BE2C (cell line): ENCODE measurements around the gene ASTN2.

ENCODE experiments used
- DNase-seq: peaks from one replicate; pipeline ENCODE4 v3.0.0-alpha.2; 2020
- H3K27me3 ChIP-seq: fragments of 250-450 bp; sonication (Bioruptor Pico); 2 replicates; pipeline ENCODE4 v1.5.1; 2020; ENCODE audit warnings: mild to moderate bottlenecking
- H3K36me3 ChIP-seq: fragments of 250-450 bp; sonication (Bioruptor Pico); 2 replicates; pipeline ENCODE4 v1.5.1; 2020; ENCODE audit warnings: mild to moderate bottlenecking
- H3K4me1 ChIP-seq: fragments of 250-450 bp; sonication (Bioruptor Pico); 2 replicates; pipeline ENCODE4 v1.5.1; 2020
- H3K4me3 ChIP-seq: 2 replicates; pipeline ENCODE4 v1.5.1; 2011; ENCODE audit warnings: low read depth, low read length
- H3K9me3 ChIP-seq: fragments of 250-450 bp; sonication (Bioruptor Pico); 2 replicates; pipeline ENCODE4 v1.5.1; 2020
- TF ChIP-seq, protein P1 (sequence below): IDR thresholded peaks from 2 replicates; pipeline ENCODE4 v1.5.1; 2012; ENCODE audit warnings: mild to moderate bottlenecking, low read depth, low read length

Gene ASTN2

DNA sequence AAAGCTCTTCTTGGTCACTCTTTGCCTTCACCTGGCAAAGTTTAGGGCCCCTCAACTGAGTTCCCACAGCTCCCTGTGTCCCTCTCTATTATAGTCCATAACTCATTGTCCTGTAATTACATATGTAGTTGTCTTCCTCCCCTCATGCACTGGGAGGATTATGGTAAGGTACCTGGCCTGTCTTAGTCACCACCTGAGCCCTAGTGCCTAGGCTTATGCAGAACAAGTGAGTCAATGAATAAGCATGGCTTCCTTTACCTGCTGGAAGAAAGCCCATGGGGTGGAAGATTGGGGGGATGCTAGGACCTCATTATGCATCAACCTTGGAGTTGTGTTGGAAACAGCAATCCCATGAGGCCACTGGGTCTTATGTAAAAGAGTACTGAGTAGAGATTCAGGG lies 915.4 kb downstream of the ASTN2 start:
- TF ChIP-seq, protein P1, sequence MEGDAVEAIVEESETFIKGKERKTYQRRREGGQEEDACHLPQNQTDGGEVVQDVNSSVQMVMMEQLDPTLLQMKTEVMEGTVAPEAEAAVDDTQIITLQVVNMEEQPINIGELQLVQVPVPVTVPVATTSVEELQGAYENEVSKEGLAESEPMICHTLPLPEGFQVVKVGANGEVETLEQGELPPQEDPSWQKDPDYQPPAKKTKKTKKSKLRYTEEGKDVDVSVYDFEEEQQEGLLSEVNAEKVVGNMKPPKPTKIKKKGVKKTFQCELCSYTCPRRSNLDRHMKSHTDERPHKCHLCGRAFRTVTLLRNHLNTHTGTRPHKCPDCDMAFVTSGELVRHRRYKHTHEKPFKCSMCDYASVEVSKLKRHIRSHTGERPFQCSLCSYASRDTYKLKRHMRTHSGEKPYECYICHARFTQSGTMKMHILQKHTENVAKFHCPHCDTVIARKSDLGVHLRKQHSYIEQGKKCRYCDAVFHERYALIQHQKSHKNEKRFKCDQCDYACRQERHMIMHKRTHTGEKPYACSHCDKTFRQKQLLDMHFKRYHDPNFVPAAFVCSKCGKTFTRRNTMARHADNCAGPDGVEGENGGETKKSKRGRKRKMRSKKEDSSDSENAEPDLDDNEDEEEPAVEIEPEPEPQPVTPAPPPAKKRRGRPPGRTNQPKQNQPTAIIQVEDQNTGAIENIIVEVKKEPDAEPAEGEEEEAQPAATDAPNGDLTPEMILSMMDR = no peak
- no peaks in the 10 kb centered on the region for H3K4me1 ChIP-seq
- no peaks in the 10 kb centered on the region for H3K36me3 ChIP-seq
- H3K9me3 ChIP-seq = no peaks in the 10 kb centered on the region
- H3K4me3 ChIP-seq = no peak overlapping the region
- no peaks in the 10 kb centered on the region for H3K27me3 ChIP-seq
- DNase-seq = no peak

DNA sequence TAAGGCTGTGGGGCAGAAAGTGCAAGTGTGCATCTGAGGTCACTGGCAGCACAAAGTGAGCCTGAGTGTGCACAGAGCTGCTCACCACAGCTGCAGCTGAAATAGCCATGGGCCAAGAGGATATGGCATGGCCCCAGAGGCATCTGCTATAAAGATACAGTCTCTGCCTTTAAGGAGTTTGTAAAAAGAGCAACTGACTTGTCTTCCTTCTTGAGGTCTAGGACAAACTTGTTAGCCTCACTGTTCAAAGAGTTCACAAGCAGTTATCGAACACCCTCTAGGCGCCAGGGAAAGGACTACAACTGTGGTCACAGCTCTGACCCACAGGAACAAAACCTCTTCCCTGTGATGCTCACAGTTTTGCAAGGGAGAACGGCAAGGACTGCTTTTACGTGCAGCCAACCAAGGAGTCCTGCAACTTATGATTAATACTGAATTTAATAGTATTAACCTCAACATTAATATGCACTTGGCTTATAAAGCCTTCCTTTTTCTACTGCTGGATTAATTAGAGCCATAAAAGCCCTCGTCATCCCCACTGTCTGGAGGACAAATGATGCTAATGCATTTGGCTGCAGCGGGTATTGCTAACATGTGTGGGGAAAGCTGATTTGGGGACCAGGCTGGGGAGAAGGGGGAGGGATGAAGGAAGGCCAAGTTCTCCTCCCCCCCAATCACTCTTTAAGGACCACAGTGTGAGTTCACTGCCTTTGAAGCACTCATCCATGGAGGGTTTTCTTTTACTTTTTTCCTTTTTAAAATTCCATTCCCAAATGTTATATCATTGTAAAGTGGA lies 917.6 kb downstream of the ASTN2 start:
- Histone ChIP-seq H3K9me3 (no peaks in the 10 kb centered on the region), H3K27me3 (no peaks in the 10 kb centered on the region), H3K36me3 (no peaks in the 10 kb centered on the region), H3K4me1 (no peaks in the 10 kb centered on the region), H3K4me3 (no peak overlapping the region)
- TF ChIP-seq, protein P1 = no peak
- no peak for DNase-seq

DNA sequence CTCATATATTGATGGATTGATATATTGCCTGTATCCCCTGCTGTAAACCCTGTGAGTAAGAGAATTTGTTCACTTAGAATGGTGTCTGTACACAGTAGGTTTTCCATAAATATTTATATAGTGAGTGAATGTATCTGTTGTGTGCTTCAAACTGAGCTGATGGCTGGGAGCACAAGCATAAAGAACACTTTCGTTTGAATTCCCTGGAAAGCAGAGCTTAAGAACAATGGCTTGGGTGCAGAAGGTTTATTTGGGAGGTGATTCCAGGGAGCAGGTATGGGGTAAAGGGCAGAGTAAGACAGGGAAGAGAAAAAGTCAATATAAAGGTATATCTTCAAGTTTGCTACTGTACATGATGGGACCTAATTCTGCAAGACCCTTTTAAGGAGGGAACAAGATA lies 918.7 kb downstream of the ASTN2 start:
- no peaks in the 10 kb centered on the region for H3K27me3 ChIP-seq
- TF ChIP-seq, protein P1 = no peak
- no peaks in the 10 kb centered on the region for H3K4me1 ChIP-seq
- no peak overlapping the region for H3K4me3 ChIP-seq
- no peak for DNase-seq
- no peaks in the 10 kb centered on the region for H3K9me3 ChIP-seq
- no peaks in the 10 kb centered on the region for H3K36me3 ChIP-seq

DNA sequence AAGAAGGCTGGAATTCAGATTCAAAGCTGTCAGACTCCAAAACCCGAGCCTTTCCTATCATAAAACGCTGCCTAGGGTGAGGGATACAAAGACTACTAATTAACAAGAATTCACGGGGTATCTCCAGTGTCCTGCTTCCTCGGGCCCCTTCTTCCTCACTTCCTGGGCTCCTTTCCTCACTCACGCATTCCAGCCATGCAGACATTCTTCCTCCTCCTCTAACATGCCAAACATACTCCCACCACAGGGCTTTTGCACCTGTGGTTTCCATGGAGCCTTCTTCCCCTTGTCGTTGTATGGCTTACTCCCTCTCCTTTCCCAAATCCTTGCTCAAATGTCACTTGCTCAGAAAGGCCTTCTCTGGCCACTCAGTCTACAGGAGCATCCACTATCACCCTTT lies 919.1 kb downstream of the ASTN2 start:
- Histone ChIP-seq H3K27me3 (no peaks in the 10 kb centered on the region), H3K9me3 (no peaks in the 10 kb centered on the region), H3K36me3 (no peaks in the 10 kb centered on the region), H3K4me3 (no peak overlapping the region), H3K4me1 (no peaks in the 10 kb centered on the region)
- no peak for DNase-seq
- TF ChIP-seq, protein P1 = no peak

DNA sequence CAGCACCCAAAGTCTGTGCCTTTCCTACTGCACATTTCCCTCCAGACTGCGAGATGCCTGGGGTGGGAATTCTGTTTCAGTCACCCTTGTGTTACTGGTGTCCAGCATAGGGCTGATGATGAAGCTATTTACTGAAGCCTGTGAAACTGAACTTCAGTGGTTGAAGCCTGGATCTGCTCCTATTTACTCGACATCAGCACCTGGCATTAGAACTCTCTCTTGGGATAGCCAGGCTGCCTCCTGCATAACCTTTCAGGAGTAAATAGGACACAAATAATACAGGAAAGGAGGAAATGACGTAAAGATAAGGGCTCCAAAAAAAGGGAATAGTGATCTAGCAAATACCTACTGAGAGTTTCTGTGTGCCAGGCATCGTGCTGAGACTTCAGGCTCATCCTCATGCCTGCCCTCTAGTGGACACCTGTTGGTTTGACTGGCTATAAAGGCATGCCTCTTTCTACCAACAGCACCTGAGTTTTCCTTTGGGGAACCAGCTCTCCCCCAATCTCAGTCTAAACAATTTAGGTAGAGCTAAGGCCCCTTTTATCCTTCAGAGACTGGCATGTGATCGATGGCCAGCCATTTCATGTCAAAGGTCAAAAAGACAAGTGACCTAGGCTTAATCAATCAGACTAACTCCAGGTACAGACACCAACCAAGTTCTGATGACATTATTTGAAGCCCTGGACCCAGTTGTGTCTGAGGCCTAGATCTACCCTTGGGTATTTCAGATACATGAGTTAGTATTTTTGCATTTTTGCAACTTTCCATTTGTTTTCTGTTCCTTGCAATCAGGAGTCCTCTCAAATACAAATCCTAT lies 919.8 kb downstream of the ASTN2 start:
- Histone ChIP-seq H3K4me1 (no peaks in the 10 kb centered on the region), H3K27me3 (no peaks in the 10 kb centered on the region), H3K9me3 (no peaks in the 10 kb centered on the region), H3K4me3 (no peak overlapping the region), H3K36me3 (no peaks in the 10 kb centered on the region)
- TF ChIP-seq, protein P1 = peak; percentile 81
- DNase-seq = peak; percentile 30
